Measurements from ENCODE around the gene ALKBH8. TPM values are rescaled to one million over a fixed set of nuclear protein-coding genes. Genes with fewer than 3 reads are reported as not detected.
"Not testable (repeated sequence)": the region's sequence is repeated elsewhere in the genome, so short reads cannot be mapped to it uniquely, and the experiment has no call there.

Gene ALKBH8
- total RNA-seq, 1 experiment from 2014 or later: 7.3 TPM

GRCh38 chr11:107508201-107508857 lies 57.2 kb downstream of the ALKBH8 start:
- DNase-seq (ENCODE audit: low spot score): no peak

- DNase-seq (ENCODE audit: low spot score): no peak
These were observed 59.8 kb downstream of the ALKBH8 start for GRCh38 chr11:107505647-107506225.

- no peak for DNase-seq (ENCODE audit: low spot score)
These were observed 60.6 kb downstream of the ALKBH8 start for GRCh38 chr11:107504981-107505380.

- no peak for DNase-seq (ENCODE audit: low spot score)
These were observed 63.8 kb downstream of the ALKBH8 start for GRCh38 chr11:107501713-107502112.

- not testable (repeated sequence) for DNase-seq (ENCODE audit: low spot score)
These were observed 68.2 kb downstream of the ALKBH8 start for GRCh38 chr11:107497371-107497770.

- peak; percentile 14 for DNase-seq (ENCODE audit: low spot score)
These were observed 69.5 kb downstream of the ALKBH8 start for GRCh38 chr11:107496011-107496410.

- DNase-seq (ENCODE audit: low spot score): no peak
These were observed 71.5 kb downstream of the ALKBH8 start for GRCh38 chr11:107494055-107494454.

GRCh38 chr11:107493117-107493516 lies 72.4 kb downstream of the ALKBH8 start:
- peak; percentile 53 for DNase-seq (ENCODE audit: low spot score)

- no peak for DNase-seq (ENCODE audit: low spot score)
These were observed 74.7 kb downstream of the ALKBH8 start for GRCh38 chr11:107490836-107491235.

GRCh38 chr11:107482234-107482633 lies 83.3 kb downstream of the ALKBH8 start:
- no peak for DNase-seq (ENCODE audit: low spot score)

GRCh38 chr11:107478922-107479321 lies 86.6 kb downstream of the ALKBH8 start:
- DNase-seq (ENCODE audit: low spot score): no peak

- no peak for DNase-seq (ENCODE audit: low spot score)
These were observed 87.7 kb downstream of the ALKBH8 start for GRCh38 chr11:107477820-107478219.

- DNase-seq (ENCODE audit: low spot score): no peak
These were observed 91.7 kb downstream of the ALKBH8 start for GRCh38 chr11:107473792-107474191.

- DNase-seq (ENCODE audit: low spot score): no peak
These were observed 92.6 kb downstream of the ALKBH8 start for GRCh38 chr11:107472966-107473365.

GRCh38 chr11:107468596-107468995 lies 96.9 kb downstream of the ALKBH8 start:
- no peak for DNase-seq (ENCODE audit: low spot score)

- no peak for DNase-seq (ENCODE audit: low spot score)
These were observed 97.8 kb downstream of the ALKBH8 start for GRCh38 chr11:107467696-107468095.

GRCh38 chr11:107466275-107466866 lies 99.2 kb downstream of the ALKBH8 start:
- not testable (repeated sequence) for DNase-seq (ENCODE audit: low spot score)

- peak; percentile 81 for DNase-seq (ENCODE audit: low spot score)
These were observed 107.8 kb downstream of the ALKBH8 start, which contains the start of gene CWF19L2 for GRCh38 chr11:107457558-107458271. CWF19L2 (minus strand) TSS chr11:107457825; CDS start chr11:107457816, 9 bp downstream.

GRCh38 chr11:107457205-107457557 lies 108.4 kb downstream of the ALKBH8 start:
- DNase-seq (ENCODE audit: low spot score): peak; percentile 0

GRCh38 chr11:107453594-107454286 lies 111.8 kb downstream of the ALKBH8 start:
- no peak for DNase-seq (ENCODE audit: low spot score)

Data from A172 (cell line).